Daoy (cell line): ENCODE data around the gene CSF3R. TPM values are rescaled to one million over a fixed set of nuclear protein-coding genes. Genes with fewer than 3 reads are reported as not detected.

Experiments used
- DNase-seq: peaks from one replicate; pipeline ENCODE4 v3.0.0-alpha.2; 2015; ENCODE audit warnings: low read depth
- total RNA-seq: library from RNA; depleted of rRNA; stranded (reverse); fragments of >200 nt; shearing (Covaris generic); gene quantifications from 2 replicates; pipeline ENCODE4 v1.2.3, GENCODE V29; 2014; rRNA removed

Gene CSF3R
- total RNA-seq, 1 experiment from 2014 or later = not detected

DNA sequence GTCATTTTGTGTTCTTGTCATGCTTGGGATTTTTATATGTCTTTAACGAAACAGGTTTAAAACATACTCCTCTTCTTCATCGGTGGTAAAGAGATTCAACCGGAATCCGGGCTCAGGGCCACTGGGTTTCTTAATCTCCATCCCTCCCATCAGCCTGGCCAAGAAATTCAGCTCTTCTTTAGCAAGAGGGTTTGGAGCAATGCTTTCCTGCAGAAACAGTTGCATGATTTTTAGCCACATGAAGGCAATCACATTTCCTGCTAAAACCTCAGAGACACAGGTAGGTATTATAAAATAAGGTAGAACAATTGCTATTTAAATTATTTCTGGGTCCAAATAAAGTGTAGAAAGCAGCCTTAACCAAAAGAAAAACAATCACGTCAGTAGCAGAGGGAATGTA is 62.3 kb downstream of the CSF3R start:
- no peak for DNase-seq

DNA sequence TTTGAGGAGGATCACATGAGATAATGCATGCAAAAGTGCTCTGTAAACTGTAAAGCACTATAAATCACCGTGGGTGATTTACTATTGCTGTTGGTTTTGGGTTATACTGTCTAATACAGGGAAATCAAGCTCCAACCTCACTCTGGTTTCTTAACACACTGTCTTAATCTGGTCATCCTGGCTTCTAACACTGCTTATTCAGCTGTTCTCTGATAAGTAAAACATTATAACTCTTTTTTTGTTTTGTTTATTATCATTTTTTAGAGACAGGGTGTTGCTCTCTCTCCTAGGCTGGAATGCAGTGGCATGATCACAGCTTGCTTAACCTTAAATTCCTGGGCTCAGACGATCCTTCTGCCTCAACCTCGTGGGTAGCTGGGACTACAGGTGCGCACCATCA is 63.1 kb downstream of the CSF3R start:
- DNase-seq = no peak

- no peak for DNase-seq
These were observed 63.6 kb downstream of the CSF3R start for GRCh38 chr1:36419140-36419539.

DNA sequence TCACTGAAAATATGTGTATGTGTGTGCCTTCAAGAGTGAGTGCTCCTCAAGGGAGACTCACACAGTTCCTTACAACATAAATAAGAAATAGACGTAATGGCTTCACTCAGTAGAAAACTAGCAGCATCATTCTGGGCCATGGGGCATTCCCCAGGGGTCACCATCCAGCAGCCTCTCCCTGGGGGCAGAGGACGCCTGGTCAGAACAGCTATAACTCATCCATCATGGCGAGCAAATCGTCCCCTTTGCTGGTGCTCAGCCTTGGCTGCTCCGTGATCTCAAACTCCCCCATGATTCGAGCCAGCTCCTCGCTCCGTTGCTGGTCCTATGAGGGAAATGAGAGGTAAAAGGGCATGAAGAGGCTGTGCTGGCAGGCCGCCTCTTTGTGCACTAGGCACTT is 64.8 kb downstream of the CSF3R start:
- DNase-seq = no peak

Other genes with a start within 250 kb of the CSF3R start
- gene SH3D21, start 176.5 kb downstream of the CSF3R start, total RNA-seq = 0.89 and 1.1 TPM in 2 replicates
- gene EVA1B, start 159.3 kb downstream of the CSF3R start, total RNA-seq = 28.1 and 44.1 TPM in 2 replicates
- gene STK40, start 97.0 kb downstream of the CSF3R start, total RNA-seq = 18.2 and 31.1 TPM in 2 replicates
- gene LSM10, start 85.0 kb downstream of the CSF3R start, total RNA-seq = 5.1 and 10.3 TPM in 2 replicates
- 6.3 and 16.9 TPM in 2 replicates for gene OSCP1, start 32.5 kb downstream of the CSF3R start, total RNA-seq
- 77.7 and 94.6 TPM in 2 replicates for gene MRPS15, start 18.5 kb downstream of the CSF3R start, total RNA-seq